Natural killer cell (primary cell): Measurements from ENCODE around the gene OTOP2. TPM values are rescaled to one million over a fixed set of nuclear protein-coding genes. Genes with fewer than 3 reads are reported as not detected.
"Not testable (repeated sequence)": the region's sequence is repeated elsewhere in the genome, so short reads cannot be mapped to it uniquely, and the experiment has no call there.

Experiments
- ATAC-seq, 3 donors: fragments of 150-1000 bp in 2 of 3; fragments of 200-7000 bp in 1 of 3; cut with Tn5 transposase; 1 replicate in 1 of 3; 2 replicates in 2 of 3; pipeline ENCODE4 v1.10.0; 2021; ENCODE audit warnings: mild to moderate bottlenecking in 2 of 3, moderate library complexity in 2 of 3
- DNase-seq, 2 donors: peaks; one replicate each; pipeline versions ENCODE4 v3.0.0 to v3.0.0-alpha.2; 2013 to 2021; ENCODE audit warnings: mixed read lengths in 1 of 2
- H3K27ac ChIP-seq: one replicate; pipeline ENCODE4 v1.5.1; 2013; ENCODE audit warnings: mild to moderate bottlenecking, low read length
- H3K27me3 ChIP-seq: one replicate; pipeline ENCODE4 v1.6.1; 2013; ENCODE audit warnings: low read length; ENCODE audit not compliant: control insufficient read depth, insufficient read depth
- H3K36me3 ChIP-seq: one replicate; pipeline ENCODE4 v1.6.1; 2013; ENCODE audit warnings: low read length; ENCODE audit not compliant: control insufficient read depth, insufficient read depth
- H3K4me1 ChIP-seq: one replicate; pipeline ENCODE4 v1.6.1; 2013; ENCODE audit warnings: low read length; ENCODE audit not compliant: control insufficient read depth, insufficient read depth
- H3K4me3 ChIP-seq: one replicate; pipeline ENCODE4 v1.5.1; 2013; ENCODE audit warnings: low read length
- H3K9me3 ChIP-seq: one replicate; pipeline ENCODE4 v1.6.1; 2013; ENCODE audit warnings: low read length; ENCODE audit not compliant: control insufficient read depth, insufficient read depth
- H3K27ac Mint-ChIP-seq, 2 donors: one replicate each; pipeline ENCODE4 v1.8.0; 2022; ENCODE audit warnings: mild to moderate bottlenecking in 2 of 2, mixed read lengths in 2 of 2, moderate library complexity in 1 of 2
- H3K27me3 Mint-ChIP-seq, 2 donors: one replicate each; pipeline ENCODE4 v1.8.0; 2022; ENCODE audit warnings: low read depth in 2 of 2, mixed read lengths in 2 of 2
- H3K36me3 Mint-ChIP-seq: one replicate; pipeline ENCODE4 v1.8.0; 2022; ENCODE audit warnings: mixed read lengths
- H3K4me1 Mint-ChIP-seq, 2 donors: one replicate each; pipeline ENCODE4 v1.8.0; 2022; ENCODE audit warnings: mixed read lengths in 2 of 2
- H3K4me3 Mint-ChIP-seq: one replicate; pipeline ENCODE4 v1.8.0; 2022; ENCODE audit warnings: mild to moderate bottlenecking, moderate library complexity, mixed read lengths
- H3K9me3 Mint-ChIP-seq, 2 donors: one replicate each; pipeline ENCODE4 v1.8.0; 2022; ENCODE audit warnings: mixed read lengths in 2 of 2
- CTCF ChIP-seq: fragments of 200-600 bp; IDR thresholded peaks from one replicate; pipeline ENCODE4 v1.8.0; 2022; ENCODE audit warnings: antibody characterized with exemption
- WGBS: methylation state at CpG from one replicate; pipeline ENCODE4 v1.1.7; 2013; ENCODE audit warnings: missing lambda C conversion rate; ENCODE audit not compliant: insufficient coverage; 5-methylcytosine and 5-hydroxymethylcytosine counted together
- intact Hi-C: fragments of 100-400 bp; cut with micrococcal nuclease; formaldehyde crosslinking; loops from one replicate; pipeline ENCODE4 v1.14.2; 2022
- total RNA-seq, 4 donors: library from RNA; stranded (reverse); fragments of 120-200 nt in 1 of 4; gene quantifications; one replicate each; pipeline versions ENCODE4 v1.2.3 to v1.2.4, GENCODE V29; 2013 to 2022

OTOP2 gene
- total RNA-seq, 3 donors from 2014 or later (not counting 1 experiment from before 2014, with no cell fraction given): not detected

GRCh38 chr17:74981318-74981978 lies 57.4 kb downstream of the OTOP2 start:
- H3K4me3 Mint-ChIP-seq: peak overlapping the region; percentile 84
- 51% methylated on average over 16 of the region's 16 CpGs for WGBS
- no peaks in the 10 kb centered on the region for H3K36me3 Mint-ChIP-seq

DNA sequence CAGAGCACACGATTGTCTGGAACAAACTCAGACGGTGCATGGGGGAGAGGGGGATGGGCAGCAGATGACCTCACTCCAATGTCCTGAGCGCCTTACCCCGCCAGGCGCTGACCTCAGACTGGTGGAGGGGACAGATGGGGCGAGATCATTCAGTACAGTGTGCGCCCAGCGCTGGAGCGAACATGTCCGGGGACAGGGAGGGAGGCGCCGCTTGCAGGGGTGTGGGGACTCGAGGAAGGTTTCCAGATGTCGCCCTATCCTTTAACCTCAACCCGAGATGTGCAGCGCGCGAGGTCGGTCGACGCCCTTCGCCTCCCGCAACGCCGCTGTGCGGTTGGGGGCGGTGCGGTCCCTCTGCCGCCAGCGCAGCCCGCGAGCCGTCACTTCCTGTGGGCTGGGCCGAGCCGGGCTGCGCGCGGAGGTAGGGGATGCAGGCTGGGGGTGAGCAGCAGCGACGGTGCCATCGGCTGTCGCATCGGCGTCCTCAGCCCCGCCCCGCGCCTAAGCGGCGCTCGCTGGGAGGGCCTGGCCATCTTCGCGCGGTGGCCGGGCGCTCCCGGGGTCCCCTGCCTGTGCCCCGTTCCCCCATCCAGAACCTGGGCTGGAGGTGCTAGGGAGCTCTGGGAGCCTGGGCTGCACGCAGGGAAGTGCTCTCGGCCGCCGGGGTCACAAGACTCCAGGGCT lies 58.0 kb downstream of the OTOP2 start:
- H3K4me3 Mint-ChIP-seq: peak overlapping the region; percentile 84
- DNase-seq (peak; percentile 77 to 91), ATAC-seq (peak; percentile 88 to 95 (median 90))
- intact Hi-C loops: no loop called here
- Histone ChIP-seq H3K9me3 (no peaks in the 10 kb centered on the region), H3K36me3 (no peaks in the 10 kb centered on the region), H3K27me3 (no peaks in the 10 kb centered on the region), H3K4me3 (peak overlapping the region; percentile 60), H3K27ac (peak overlapping the region; percentile 56), H3K4me1 (peaks cover 22% of the 10 kb centered on the region)
- TF ChIP-seq CTCF: no peak
- no peaks in the 10 kb centered on the region for H3K36me3 Mint-ChIP-seq
- H3K27ac Mint-ChIP-seq: peak overlapping the region; percentile 67 to 85
- peaks cover 7 to 14% of the 10 kb centered on the region in 2 donors for H3K4me1 Mint-ChIP-seq
- under 1% methylated on average over 61 of the region's 61 CpGs for WGBS
- no peaks in the 10 kb centered on the region for H3K9me3 Mint-ChIP-seq
- peaks cover 7 to 15% of the 10 kb centered on the region in 2 donors for H3K27me3 Mint-ChIP-seq

More at GRCh38 chr17:74981318-74981978, 57.4 kb downstream of the OTOP2 start:
- TF ChIP-seq CTCF: no peak
- Mint-ChIP-seq H3K4me1 (peaks cover under 1 to 12% of the 10 kb centered on the region in 2 donors), H3K9me3 (no peaks in the 10 kb centered on the region), H3K27me3 (peaks cover 7 to 17% of the 10 kb centered on the region in 2 donors), H3K27ac (peak overlapping the region; percentile 67 to 85)
- intact Hi-C loops: no loop called here
- Histone ChIP-seq H3K27ac (peak overlapping the region; percentile 56), H3K27me3 (no peaks in the 10 kb centered on the region), H3K9me3 (no peaks in the 10 kb centered on the region), H3K4me1 (peaks cover 18% of the 10 kb centered on the region), H3K36me3 (no peaks in the 10 kb centered on the region), H3K4me3 (peak overlapping the region; percentile 60)
- ATAC-seq: peak in 1 of 3 donors; percentile 56
- no peak for DNase-seq

GRCh38 chr17:74982663-74983313 lies 58.7 kb downstream of the OTOP2 start:
- DNase-seq: peak in 1 of 2 donors; percentile 46
- Histone ChIP-seq H3K27ac (peak overlapping the region; percentile 51), H3K4me3 (peak overlapping the region; percentile 60), H3K4me1 (peaks cover 24% of the 10 kb centered on the region)
- H3K27me3 ChIP-seq, H3K36me3 Mint-ChIP-seq, H3K9me3 Mint-ChIP-seq, H3K36me3 ChIP-seq, ATAC-seq, intact Hi-C loops, H3K9me3 ChIP-seq: not testable (repeated sequence)
- H3K4me1 Mint-ChIP-seq: peaks cover 9 to 18% of the 10 kb centered on the region in 2 donors
- H3K27me3 Mint-ChIP-seq: peaks cover 7 to 16% of the 10 kb centered on the region in 2 donors
- peak overlapping the region; percentile 60 to 85 for H3K27ac Mint-ChIP-seq
- 39% methylated on average over 14 of the region's 14 CpGs for WGBS
- peak overlapping the region; percentile 84 for H3K4me3 Mint-ChIP-seq

Other genes starting within 250 kb of the OTOP2 start
- gene CD300LF, start 211.3 kb upstream of the OTOP2 start, total RNA-seq: 10 to 100 TPM in 1 of 3 donors, 1 to 10 TPM in 2; 1.9 to 10.6 (median 8.7) TPM
- 100 to 1,000 TPM; 150 to 184 (median 169) TPM for gene RAB37, start 187.0 kb upstream of the OTOP2 start, total RNA-seq
- gene NHERF1, start 175.6 kb upstream of the OTOP2 start, total RNA-seq: 100 to 1,000 TPM; 323 to 372 (median 362) TPM
- gene NAT9, start 147.9 kb upstream of the OTOP2 start, total RNA-seq: 10 to 100 TPM; 20.0 to 27.2 (median 24.8) TPM
- gene GRIN2C, start 64.4 kb upstream of the OTOP2 start, total RNA-seq: not detected
- 1 to 10 TPM; 4.5 to 9.1 (median 7.8) TPM for gene FDXR, start 51.3 kb upstream of the OTOP2 start, total RNA-seq
- gene FADS6, start 30.6 kb upstream of the OTOP2 start, total RNA-seq: not detected
- not detected for gene USH1G, start 1.0 kb upstream of the OTOP2 start, total RNA-seq
- not detected for gene OTOP3, start 11.6 kb downstream of the OTOP2 start, total RNA-seq
- gene HID1, start 48.5 kb downstream of the OTOP2 start, total RNA-seq: 1 to 10 TPM in 2 of 3 donors, under 1 TPM in 1; 0.66 to 9.5 (median 2.8) TPM
- gene CDR2L, start 63.4 kb downstream of the OTOP2 start, total RNA-seq: under 1 TPM in 2 of 3 donors, not detected in 1; 0.14 to 0.23 TPM
- 10 to 100 TPM in 2 of 3 donors, 1 to 10 TPM in 1; 9.0 to 15.7 (median 12.9) TPM for gene MRPL58, start 88.4 kb downstream of the OTOP2 start, total RNA-seq
- 10 to 100 TPM; 74.7 to 96.3 (median 75.2) TPM for gene ATP5PD, start 122.7 kb downstream of the OTOP2 start, total RNA-seq
- gene KCTD2, start 123.0 kb downstream of the OTOP2 start, total RNA-seq: 10 to 100 TPM; 17.4 to 27.0 (median 24.7) TPM
- gene SLC16A5, start 163.7 kb downstream of the OTOP2 start, total RNA-seq: 10 to 100 TPM in 1 of 3 donors, 1 to 10 TPM in 2; 6.3 to 11.2 (median 10.0) TPM
- 10 to 100 TPM in 2 of 3 donors, 1 to 10 TPM in 1; 9.3 to 18.6 (median 11.3) TPM for gene ARMC7, start 185.7 kb downstream of the OTOP2 start, total RNA-seq
- 10 to 100 TPM; 58.1 to 67.4 (median 61.2) TPM for gene NT5C, start 207.5 kb downstream of the OTOP2 start, total RNA-seq
- gene JPT1, start 230.2 kb downstream of the OTOP2 start, total RNA-seq: 10 to 100 TPM; 45.0 to 54.8 (median 50.5) TPM